ENCODE data around the gene SLC41A1.

The SLC41A1 gene

DNA sequence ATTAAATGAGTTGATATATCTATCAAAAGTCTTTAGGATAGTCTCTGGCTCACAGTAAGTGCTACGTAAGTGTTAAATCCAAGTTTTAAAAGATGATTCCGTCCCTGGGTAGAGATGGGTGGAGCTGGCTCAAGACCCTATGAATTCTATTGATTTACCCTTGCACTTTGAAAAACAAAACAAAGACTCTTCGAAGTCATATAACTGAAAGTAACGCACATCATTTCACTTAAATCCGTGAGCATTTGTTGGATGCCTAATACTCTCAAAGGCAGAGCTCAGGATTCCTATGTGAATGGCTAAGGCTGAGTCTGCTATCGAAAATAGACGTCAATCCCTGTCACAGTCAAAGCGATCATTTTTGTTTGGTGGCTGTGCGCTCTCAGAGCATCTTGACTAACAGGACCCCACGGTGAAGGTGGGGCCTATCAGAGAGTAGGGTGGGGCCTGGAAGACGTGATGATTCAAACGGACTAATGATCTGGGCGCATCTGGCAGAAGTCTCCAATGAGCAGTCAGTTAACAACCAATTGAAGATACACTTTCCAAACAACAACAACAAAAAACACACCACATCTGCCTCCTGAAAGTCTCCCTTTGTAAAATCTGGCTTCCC is 61.9 kb downstream of the SLC41A1 start:
- TF ChIP-seq, protein P1, sequence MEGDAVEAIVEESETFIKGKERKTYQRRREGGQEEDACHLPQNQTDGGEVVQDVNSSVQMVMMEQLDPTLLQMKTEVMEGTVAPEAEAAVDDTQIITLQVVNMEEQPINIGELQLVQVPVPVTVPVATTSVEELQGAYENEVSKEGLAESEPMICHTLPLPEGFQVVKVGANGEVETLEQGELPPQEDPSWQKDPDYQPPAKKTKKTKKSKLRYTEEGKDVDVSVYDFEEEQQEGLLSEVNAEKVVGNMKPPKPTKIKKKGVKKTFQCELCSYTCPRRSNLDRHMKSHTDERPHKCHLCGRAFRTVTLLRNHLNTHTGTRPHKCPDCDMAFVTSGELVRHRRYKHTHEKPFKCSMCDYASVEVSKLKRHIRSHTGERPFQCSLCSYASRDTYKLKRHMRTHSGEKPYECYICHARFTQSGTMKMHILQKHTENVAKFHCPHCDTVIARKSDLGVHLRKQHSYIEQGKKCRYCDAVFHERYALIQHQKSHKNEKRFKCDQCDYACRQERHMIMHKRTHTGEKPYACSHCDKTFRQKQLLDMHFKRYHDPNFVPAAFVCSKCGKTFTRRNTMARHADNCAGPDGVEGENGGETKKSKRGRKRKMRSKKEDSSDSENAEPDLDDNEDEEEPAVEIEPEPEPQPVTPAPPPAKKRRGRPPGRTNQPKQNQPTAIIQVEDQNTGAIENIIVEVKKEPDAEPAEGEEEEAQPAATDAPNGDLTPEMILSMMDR (IDR thresholded peaks at IDR 0.05; ENCODE audit: control insufficient read depth, insufficient read depth, low read depth, low read length, missing control alignments), result no peak
- DNase-seq (ENCODE audit: low read depth), result no peak
- no peak overlapping the region for H3K4me3 ChIP-seq (ENCODE audit: control insufficient read depth, low read depth, low read length)

DNA sequence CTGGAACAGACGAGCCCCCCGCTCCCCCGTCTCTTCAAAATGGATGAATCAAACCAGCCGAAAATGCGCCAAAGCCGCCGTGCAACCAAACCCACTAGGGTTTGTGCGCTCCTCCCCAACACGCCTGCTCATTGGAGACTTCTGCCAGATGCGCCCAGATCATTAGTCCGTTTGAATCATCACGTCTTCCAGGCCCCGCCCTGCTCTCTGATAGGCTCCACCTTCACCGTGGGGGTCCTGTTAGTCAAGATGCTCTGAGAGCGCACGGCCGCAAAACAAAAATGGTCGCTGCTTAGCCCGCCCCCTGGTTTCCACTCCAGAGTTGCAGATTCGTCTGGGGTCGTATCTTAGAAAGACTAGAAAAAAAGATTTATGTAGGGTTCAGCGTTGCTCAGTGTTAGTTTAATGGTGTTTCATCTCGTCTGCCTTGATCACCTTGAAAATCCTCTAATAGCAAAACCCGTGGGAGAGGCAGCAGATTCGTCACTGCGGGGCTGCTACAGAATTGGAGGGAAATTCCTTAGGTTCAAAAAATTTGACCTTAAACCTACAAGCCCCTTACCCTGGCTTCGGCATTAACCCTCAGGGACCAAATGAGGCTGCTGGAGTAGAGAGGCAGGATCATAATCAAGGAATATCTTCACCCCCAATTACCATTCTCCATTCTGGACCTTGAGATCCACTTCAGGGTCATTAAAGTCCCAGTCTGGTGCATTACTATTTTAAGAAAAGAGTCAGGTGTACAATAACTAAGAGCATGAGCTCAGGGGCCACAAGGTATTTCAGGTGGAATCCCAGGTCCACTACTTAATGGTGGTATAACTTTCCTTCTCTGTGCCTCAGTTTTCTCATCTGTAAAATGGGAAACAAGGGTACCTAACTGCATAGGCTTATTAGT is 62.6 kb downstream of the SLC41A1 start, which contains the start of gene NUCKS1:
NUCKS1 (minus strand) TSS at position 45 of the 898 bp plus-strand sequence. CDS start 209 bp downstream, outside the sequence.
- H3K4me3 ChIP-seq (ENCODE audit: control insufficient read depth, low read depth, low read length), result peak within 1 kb of the TSS; percentile 80
- DNase-seq (ENCODE audit: low read depth), result peak; percentile 98
- TF ChIP-seq, protein P1 (IDR thresholded peaks at IDR 0.05; ENCODE audit: control insufficient read depth, insufficient read depth, low read depth, low read length, missing control alignments), result peak; percentile 7

DNA sequence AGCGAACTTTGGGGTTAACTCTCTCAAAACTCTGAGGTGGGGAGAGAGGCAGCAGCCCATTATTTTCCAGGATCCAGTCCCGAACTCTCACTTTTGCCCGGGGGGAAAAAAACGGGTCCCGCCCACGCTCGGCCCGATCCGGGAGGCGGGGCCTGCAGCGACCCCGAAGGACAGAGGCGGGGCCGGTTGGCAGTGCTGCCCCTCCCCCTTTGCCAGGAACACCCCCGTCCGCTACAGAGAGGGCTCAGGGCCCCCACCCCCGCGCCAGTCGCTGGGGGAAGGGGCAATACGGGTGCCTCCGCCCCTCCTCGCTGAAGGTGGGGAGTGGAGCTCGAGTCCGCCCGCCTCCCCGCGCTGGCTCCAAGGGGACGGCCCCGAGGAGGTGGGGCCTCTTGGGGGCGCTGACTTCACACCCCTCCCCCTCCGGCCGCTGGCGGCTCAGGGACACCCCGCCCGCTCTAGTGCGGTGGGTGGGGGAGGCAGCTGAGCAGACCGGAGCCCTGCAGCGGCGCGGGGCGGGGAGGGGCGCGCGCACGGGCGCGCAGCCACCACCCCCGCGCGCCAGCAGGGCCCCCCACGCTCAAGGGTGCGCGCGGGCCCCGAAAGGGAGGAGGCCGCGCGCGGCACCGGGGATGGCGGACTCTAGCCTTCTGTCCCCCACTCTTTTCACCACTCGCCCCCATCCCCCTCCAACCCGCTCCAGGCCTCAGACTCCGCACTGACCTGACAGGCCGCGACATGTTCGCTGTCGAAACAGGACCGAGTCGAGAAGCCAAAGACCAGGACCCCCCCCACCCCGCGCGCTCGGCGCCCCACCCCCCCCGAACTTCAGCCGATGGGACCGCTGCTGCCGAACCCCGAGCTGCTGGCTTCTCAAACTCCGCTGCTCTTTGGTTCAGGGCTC is 63.5 kb downstream of the SLC41A1 start:
- peak; percentile 74 for DNase-seq (ENCODE audit: low read depth)

DNA sequence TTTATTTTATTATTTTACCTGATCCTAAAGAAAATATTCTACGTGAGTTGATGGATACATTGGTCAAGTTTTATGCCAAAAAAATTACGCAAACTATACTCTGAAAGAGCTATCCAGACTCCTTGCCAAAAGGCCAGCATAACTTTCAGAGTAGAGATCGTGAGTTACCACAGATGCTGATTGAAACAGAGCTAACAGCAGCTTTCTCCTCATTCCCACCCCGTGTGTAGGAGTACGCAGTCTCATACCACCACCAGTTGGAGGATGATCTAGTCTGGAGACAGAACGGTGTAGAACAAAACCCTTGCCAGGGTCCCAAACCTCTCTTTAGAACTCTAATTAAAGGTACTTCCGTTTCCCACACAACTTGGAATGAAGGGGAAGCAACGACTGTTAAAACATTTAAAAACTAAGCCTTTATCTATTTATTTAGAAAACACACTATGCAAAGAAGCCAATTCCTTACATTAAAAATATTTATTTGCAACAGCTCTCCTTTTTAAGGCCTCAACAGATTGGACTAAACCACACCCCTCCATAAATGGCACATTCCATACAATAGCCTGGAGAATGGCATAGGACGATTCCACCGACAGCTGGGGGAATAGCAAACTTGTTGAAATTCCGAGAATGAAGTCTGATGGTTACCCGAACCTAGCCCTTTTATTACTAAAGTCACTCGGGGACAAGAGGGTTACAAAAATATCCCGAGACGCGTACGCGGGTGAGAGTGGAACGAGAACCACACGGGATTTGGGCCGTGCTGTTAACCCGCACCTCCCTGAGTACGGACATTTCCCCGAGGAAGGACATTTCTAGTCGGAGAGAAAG is 64.4 kb downstream of the SLC41A1 start:
- TF ChIP-seq, protein P1 (IDR thresholded peaks at IDR 0.05; ENCODE audit: control insufficient read depth, insufficient read depth, low read depth, low read length, missing control alignments), result no peak
- H3K4me3 ChIP-seq (ENCODE audit: control insufficient read depth, low read depth, low read length), result peak overlapping the region; percentile 80
- peak; percentile 38 for DNase-seq (ENCODE audit: low read depth)

More for the DNA sequence above, 63.5 kb downstream of the SLC41A1 start:
- peak overlapping the region; percentile 80 for H3K4me3 ChIP-seq (ENCODE audit: control insufficient read depth, low read depth, low read length)
- TF ChIP-seq, protein P1 (IDR thresholded peaks at IDR 0.05; ENCODE audit: control insufficient read depth, insufficient read depth, low read depth, low read length, missing control alignments), result no peak

DNA sequence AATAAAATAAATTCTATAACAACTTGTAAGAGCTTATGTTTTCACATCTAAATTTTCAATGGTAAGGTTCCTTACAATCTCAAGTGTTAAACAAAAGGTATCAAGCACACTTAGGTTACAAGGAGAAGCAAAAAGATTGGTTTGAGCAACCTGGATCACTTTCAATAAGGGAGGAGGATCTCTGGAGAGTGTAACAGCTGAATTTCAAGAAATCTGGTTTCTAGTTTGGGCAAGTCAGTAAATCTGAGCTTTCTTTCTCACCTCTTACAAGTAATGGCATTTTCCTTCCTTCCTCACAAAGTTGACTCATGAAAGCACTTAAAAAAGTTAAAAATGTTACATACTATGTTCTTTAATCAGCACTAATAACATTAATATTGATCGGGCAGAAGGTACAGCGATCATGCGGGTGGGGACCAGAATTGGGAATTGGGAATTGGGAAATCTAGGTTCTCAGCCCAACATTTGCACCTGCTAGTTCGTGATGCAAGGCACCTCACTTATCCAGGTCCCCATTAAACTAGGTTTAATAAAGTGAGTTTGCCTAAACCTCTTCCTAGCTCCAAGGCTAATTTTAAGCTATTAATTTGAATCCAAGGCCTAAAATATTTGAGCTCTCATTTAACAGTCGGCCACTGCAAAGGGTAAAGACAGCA is 66.1 kb downstream of the SLC41A1 start:
- H3K4me3 ChIP-seq (ENCODE audit: control insufficient read depth, low read depth, low read length), result no peak overlapping the region; the same call in 1 of the 2 replicates
- DNase-seq (ENCODE audit: low read depth), result no peak
- TF ChIP-seq, protein P1 (IDR thresholded peaks at IDR 0.05; ENCODE audit: control insufficient read depth, insufficient read depth, low read depth, low read length, missing control alignments), result no peak
